Measurements from ENCODE around the gene SF3A1. TPM values are rescaled to one million over a fixed set of nuclear protein-coding genes. Genes with fewer than 3 reads are reported as not detected.

The SF3A1 gene
- polyA plus RNA-seq, 1 donor from 2014 or later, result 14.4 TPM

- Histone ChIP-seq H3K4me2 (ENCODE audit: low read length) (no peak overlapping the region), H3K9me3 (ENCODE audit: low read length) (no peaks in the 10 kb centered on the region)
Measured at GRCh38 chr22:30309951-30310741, 46.5 kb downstream of the SF3A1 start.

GRCh38 chr22:30308518-30309230, 48.0 kb downstream of the SF3A1 start:
- Histone ChIP-seq H3K79me2 (replicated peaks; ENCODE audit: insufficient read depth, low read length) (no peaks in the 10 kb centered on the region), H4K20me1 (ENCODE audit: insufficient read depth) (no peaks in the 10 kb centered on the region)
- TF ChIP-seq SMC3 (conservative IDR thresholded peaks at IDR 0.05; ENCODE audit: poor library complexity), result no peak
- TF ChIP-seq EP300 (conservative IDR thresholded peaks at IDR 0.05; ENCODE audit: poor library complexity, severe bottlenecking), result no peak
- no peak for TF ChIP-seq RAD21 (conservative IDR thresholded peaks at IDR 0.05)
- TF ChIP-seq TAF1 (IDR thresholded peaks at IDR 0.05; ENCODE audit: low read depth), result no peak
- TF ChIP-seq EZH2 (IDR thresholded peaks at IDR 0.05; ENCODE audit: borderline replicate concordance, insufficient read depth, low read length, poor library complexity, severe bottlenecking), result no peak
- no peak for TF ChIP-seq CTCF (IDR thresholded peaks at IDR 0.05; ENCODE audit: poor library complexity, severe bottlenecking)
- TF ChIP-seq MXI1 (conservative IDR thresholded peaks at IDR 0.05; ENCODE audit: poor library complexity, severe bottlenecking), result no peak
- no peak for TF ChIP-seq POLR2AphosphoS5 (IDR thresholded peaks at IDR 0.05)
- TF ChIP-seq REST (IDR thresholded peaks at IDR 0.05; ENCODE audit: borderline replicate concordance), result no peak

More at GRCh38 chr22:30309951-30310741, 46.5 kb downstream of the SF3A1 start:
- H4K20me1 ChIP-seq (ENCODE audit: insufficient read depth), result no peaks in the 10 kb centered on the region
- TF ChIP-seq POLR2AphosphoS5 (IDR thresholded peaks at IDR 0.05), result peak; percentile 72
- no peak for TF ChIP-seq REST (IDR thresholded peaks at IDR 0.05; ENCODE audit: borderline replicate concordance)
- H3K79me2 ChIP-seq (replicated peaks; ENCODE audit: insufficient read depth, low read length), result no peaks in the 10 kb centered on the region
- H3K27me3 ChIP-seq (ENCODE audit: insufficient read depth, low read depth, low read length), result no peaks in the 10 kb centered on the region
- no peaks in the 10 kb centered on the region for H3K9me2 ChIP-seq (ENCODE audit: insufficient read depth, low read length)
- no peak overlapping the region for H3K4me3 ChIP-seq (ENCODE audit: low read length)
- H2AFZ ChIP-seq (ENCODE audit: low read depth, low read length), result no peak overlapping the region
- no peaks in the 10 kb centered on the region for H3F3A ChIP-seq (ENCODE audit: insufficient read depth, low read length, poor library complexity, severe bottlenecking)
- no peaks in the 10 kb centered on the region for H3K36me3 ChIP-seq (ENCODE audit: insufficient read depth, low read length)
- H3K9ac ChIP-seq (ENCODE audit: low read length), result no peak overlapping the region
- H3K27ac ChIP-seq (ENCODE audit: low read length), result no peak overlapping the region

More at GRCh38 chr22:30308518-30309230, 48.0 kb downstream of the SF3A1 start:
- no peak overlapping the region for H3K9ac ChIP-seq (ENCODE audit: low read length)
- H3K4me3 ChIP-seq (ENCODE audit: low read length), result no peak overlapping the region
- no peaks in the 10 kb centered on the region for H3F3A ChIP-seq (ENCODE audit: insufficient read depth, low read length, poor library complexity, severe bottlenecking)
- H3K9me2 ChIP-seq (ENCODE audit: insufficient read depth, low read length), result no peaks in the 10 kb centered on the region
- no peaks in the 10 kb centered on the region for H3K36me3 ChIP-seq (ENCODE audit: insufficient read depth, low read length)
- no peak overlapping the region for H3K27ac ChIP-seq (ENCODE audit: low read length)
- H3K4me2 ChIP-seq (ENCODE audit: low read length), result no peak overlapping the region
- no peaks in the 10 kb centered on the region for H3K9me3 ChIP-seq (ENCODE audit: low read length)
- H3K27me3 ChIP-seq (ENCODE audit: insufficient read depth, low read depth, low read length), result no peaks in the 10 kb centered on the region
- H2AFZ ChIP-seq (ENCODE audit: low read depth, low read length), result no peak overlapping the region
